Measurements from ENCODE around the gene PGLYRP1. TPM values are rescaled to one million over a fixed set of nuclear protein-coding genes. Genes with fewer than 3 reads are reported as not detected.

The PGLYRP1 gene
- total RNA-seq, 1 donor from 2014 or later: not detected

GRCh38 chr19:45971260-45971902, 51.5 kb downstream of the PGLYRP1 start:
- no peak for DNase-seq (ENCODE audit: low spot score)

GRCh38 chr19:45969676-45970075, 53.2 kb downstream of the PGLYRP1 start:
- DNase-seq (ENCODE audit: low spot score): no peak

Other genes with a start within 250 kb of the PGLYRP1 start
- 91.2 TPM for gene DMPK, start 240.6 kb downstream of the PGLYRP1 start, total RNA-seq (ENCODE audit: insufficient read depth, low replicate concordance)
- gene DMWD, start 230.2 kb downstream of the PGLYRP1 start, total RNA-seq (ENCODE audit: insufficient read depth, low replicate concordance): 23.8 TPM
- not detected for gene RSPH6A, start 207.7 kb downstream of the PGLYRP1 start, total RNA-seq (ENCODE audit: insufficient read depth, low replicate concordance)
- 23.1 TPM for gene SYMPK, start 159.9 kb downstream of the PGLYRP1 start, total RNA-seq (ENCODE audit: insufficient read depth, low replicate concordance)
- not detected for gene FOXA3, start 158.7 kb downstream of the PGLYRP1 start, total RNA-seq (ENCODE audit: insufficient read depth, low replicate concordance)
- 16.9 TPM for gene IRF2BP1, start 136.9 kb downstream of the PGLYRP1 start, total RNA-seq (ENCODE audit: insufficient read depth, low replicate concordance)
- gene MYPOP, start 120.4 kb downstream of the PGLYRP1 start, total RNA-seq (ENCODE audit: insufficient read depth, low replicate concordance): not detected
- not detected for gene NANOS2, start 108.3 kb downstream of the PGLYRP1 start, total RNA-seq (ENCODE audit: insufficient read depth, low replicate concordance)
- gene NOVA2, start 49.2 kb downstream of the PGLYRP1 start, total RNA-seq (ENCODE audit: insufficient read depth, low replicate concordance): 6.0 TPM
- gene CCDC61, start 27.6 kb downstream of the PGLYRP1 start, total RNA-seq (ENCODE audit: insufficient read depth, low replicate concordance): 5.8 TPM
- gene IGFL4, start 17.9 kb upstream of the PGLYRP1 start, total RNA-seq (ENCODE audit: insufficient read depth, low replicate concordance): 3.4 TPM
- not detected for gene IGFL3, start 101.6 kb upstream of the PGLYRP1 start, total RNA-seq (ENCODE audit: insufficient read depth, low replicate concordance)
- gene IGFL2, start 125.2 kb upstream of the PGLYRP1 start, total RNA-seq (ENCODE audit: insufficient read depth, low replicate concordance): 35.6 TPM
- not detected for gene IGFL1, start 206.7 kb upstream of the PGLYRP1 start, total RNA-seq (ENCODE audit: insufficient read depth, low replicate concordance)